HepG2 (cell line): ENCODE data around the gene CAGE1. TPM values are rescaled to one million over a fixed set of nuclear protein-coding genes. Genes with fewer than 3 reads are reported as not detected.

Experiments
- GATA4 ChIP-seq: sonication (generic); IDR thresholded peaks from 2 replicates; pipeline ENCODE4 v1.6.1; 2016; ENCODE audit warnings: antibody characterized with exemption, low read depth, borderline replicate concordance
- MAZ ChIP-seq, 2 experiments: sonication (generic) in 1 of 2; formaldehyde crosslinking in 1 of 2; IDR thresholded peaks; 2 replicates each; pipeline versions ENCODE4 v1.5.0 to v1.6.1; 2012 to 2020; ENCODE audit warnings: low read depth in 2 of 2, mild to moderate bottlenecking in 2 of 2, borderline replicate concordance in 1 of 2, improper control_type of control experiment in 1 of 2, low read length in 1 of 2, missing genetic modification reagents in 1 of 2, moderate library complexity in 1 of 2
- NR3C1 ChIP-seq: sonication (generic); formaldehyde crosslinking; IDR thresholded peaks from 2 replicates; pipeline ENCODE4 v1.4.0; 2020; ENCODE audit warnings: missing genetic modification reagents
- RBFOX2 ChIP-seq: fragments of 200-400 bp; formaldehyde crosslinking; IDR thresholded peaks from 2 replicates; pipeline ENCODE4 v1.6.1; 2017; ENCODE audit warnings: low read depth, mild to moderate bottlenecking, low read length
- RXRB ChIP-seq: IDR thresholded peaks from 2 replicates; pipeline ENCODE4 v1.6.1; 2016; ENCODE audit warnings: borderline replicate concordance, missing genetic modification reagents, missing compliant biosample characterization
- TAF15 ChIP-seq: fragments of 200-400 bp; formaldehyde crosslinking; IDR thresholded peaks from one replicate; pipeline ENCODE4 v1.6.1; 2018; ENCODE audit warnings: mild to moderate bottlenecking, low read depth, low read length; ENCODE audit not compliant: poor library complexity, severe bottlenecking
- WIZ ChIP-seq: sonication (generic); formaldehyde crosslinking; IDR thresholded peaks from 2 replicates; pipeline ENCODE4 v1.5.1; 2020; ENCODE audit warnings: mild to moderate bottlenecking, missing genetic modification reagents
- ZNF207 ChIP-seq: fragments of 450-650 bp; IDR thresholded peaks from 2 replicates; pipeline ENCODE4 v1.6.1; 2016; ENCODE audit warnings: antibody characterized with exemption, borderline replicate concordance
- ZNF232 ChIP-seq: sonication (generic); formaldehyde crosslinking; IDR thresholded peaks from 2 replicates; pipeline ENCODE4 v1.4.0; 2020; ENCODE audit warnings: missing genetic modification reagents, borderline replicate concordance
- ZNF333 ChIP-seq: sonication (generic); formaldehyde crosslinking; IDR thresholded peaks from 2 replicates; pipeline ENCODE4 v1.4.0; 2020; ENCODE audit warnings: mild to moderate bottlenecking, missing genetic modification reagents, borderline replicate concordance
- ZNF563 ChIP-seq: sonication (generic); formaldehyde crosslinking; IDR thresholded peaks from 2 replicates; pipeline ENCODE4 v1.8.0; 2022; ENCODE audit warnings: mild to moderate bottlenecking, moderate library complexity, missing genetic modification reagents
- ZNF572 ChIP-seq: sonication (generic); formaldehyde crosslinking; IDR thresholded peaks from 2 replicates; pipeline ENCODE4 v1.5.1; 2020; ENCODE audit warnings: mild to moderate bottlenecking, missing genetic modification reagents
- polyA plus RNA-seq, 8 experiments: library from polyadenylated mRNA; depleted of rRNA in 3 of 8; stranded (reverse) in 7 of 8; unstranded in 1 of 8; fragments of >200 nt; fragmentation: Illumina TruSeq in 4 of 8; extraction: Trizol in 4 of 8; gene quantifications; 2 replicates each; pipeline versions ENCODE4 v1.2.1 to v1.2.3, GENCODE V29; 2011 to 2016; ENCODE audit warnings: low read depth in 4 of 8, missing spikeins in 1 of 8, mixed read lengths in 1 of 8; ENCODE audit not compliant: insufficient read depth in 1 of 8
- total RNA-seq, 5 experiments: library from RNA; depleted of rRNA; stranded (reverse); fragments of >200 nt; fragmentation: Illumina TruSeq; extraction: Trizol; gene quantifications; 2 replicates each; pipeline ENCODE4 v1.2.3, GENCODE V29; 2016; ENCODE audit warnings: low read depth in 1 of 5
- TF ChIP-seq, protein P1 (sequence below): sonication (generic); formaldehyde crosslinking; IDR thresholded peaks from 2 replicates; pipeline ENCODE4 v1.5.1; 2020; ENCODE audit warnings: missing genetic modification reagents, mild to moderate bottlenecking, borderline replicate concordance
- TF ChIP-seq, protein P2 (sequence below): sonication (generic); formaldehyde crosslinking; IDR thresholded peaks from 2 replicates; pipeline ENCODE4 v1.8.0; 2022; ENCODE audit warnings: low read depth, missing genetic modification reagents
- TF ChIP-seq, protein P3 (sequence below): sonication (generic); formaldehyde crosslinking; IDR thresholded peaks from 2 replicates; pipeline ENCODE4 v1.9.0; 2022; ENCODE audit warnings: low read depth, missing genetic modification reagents
- TF ChIP-seq, protein P4 (sequence below): IDR thresholded peaks from 2 replicates; pipeline ENCODE4 v1.6.1; 2016
- TF ChIP-seq, protein P5 (sequence below): sonication (generic); formaldehyde crosslinking; IDR thresholded peaks from 2 replicates; pipeline ENCODE4 v1.5.0; 2020; ENCODE audit warnings: missing genetic modification reagents, mild to moderate bottlenecking, borderline replicate concordance
- TF ChIP-seq, protein P6 (sequence below): sonication (generic); formaldehyde crosslinking; conservative IDR thresholded peaks from 2 replicates; pipeline ENCODE4 v1.8.0; 2022; ENCODE audit warnings: low read depth, missing genetic modification reagents

The CAGE1 gene
- total and polyA plus RNA-seq, 2 of the 13 experiments (the other 11 are each of a cell fraction or from before 2014, with no cell fraction given): 0.03 to 0.15 TPM

DNA sequence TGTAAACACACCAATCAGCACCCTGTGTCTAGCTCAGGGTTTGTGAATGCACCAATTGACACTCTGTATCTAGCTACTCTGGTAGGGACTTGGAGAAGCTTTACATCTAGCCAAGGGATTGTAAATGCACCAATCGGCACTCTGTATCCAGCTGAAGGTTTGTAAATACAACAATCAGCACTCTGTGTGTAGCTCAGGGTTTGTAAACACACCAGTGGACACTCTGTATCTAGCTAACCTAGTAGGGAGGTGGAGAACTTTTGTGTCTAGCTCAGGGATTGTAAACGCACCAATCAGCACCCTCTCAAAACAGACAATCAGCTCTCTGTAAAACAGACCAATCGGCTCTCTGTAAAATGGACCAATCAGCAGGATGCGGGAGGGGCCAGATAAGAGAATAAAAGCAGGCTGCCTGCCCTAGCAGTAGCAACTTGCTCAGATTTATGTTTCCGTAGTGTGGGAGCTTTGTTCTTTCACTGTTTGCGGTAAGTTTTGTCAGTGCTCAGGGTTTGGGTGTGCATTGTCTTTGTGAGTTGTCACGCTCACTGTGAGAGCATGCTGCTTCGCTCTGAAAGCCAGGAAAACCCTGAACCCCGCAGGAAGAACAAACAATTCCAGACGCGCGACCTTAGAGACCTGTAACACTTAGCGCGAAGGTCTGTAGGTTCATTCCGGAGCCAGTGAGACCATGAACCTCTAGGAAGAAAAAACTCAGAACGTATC lies 37.1 kb upstream of the CAGE1 start (continued):
- TF ChIP-seq, protein P1, sequence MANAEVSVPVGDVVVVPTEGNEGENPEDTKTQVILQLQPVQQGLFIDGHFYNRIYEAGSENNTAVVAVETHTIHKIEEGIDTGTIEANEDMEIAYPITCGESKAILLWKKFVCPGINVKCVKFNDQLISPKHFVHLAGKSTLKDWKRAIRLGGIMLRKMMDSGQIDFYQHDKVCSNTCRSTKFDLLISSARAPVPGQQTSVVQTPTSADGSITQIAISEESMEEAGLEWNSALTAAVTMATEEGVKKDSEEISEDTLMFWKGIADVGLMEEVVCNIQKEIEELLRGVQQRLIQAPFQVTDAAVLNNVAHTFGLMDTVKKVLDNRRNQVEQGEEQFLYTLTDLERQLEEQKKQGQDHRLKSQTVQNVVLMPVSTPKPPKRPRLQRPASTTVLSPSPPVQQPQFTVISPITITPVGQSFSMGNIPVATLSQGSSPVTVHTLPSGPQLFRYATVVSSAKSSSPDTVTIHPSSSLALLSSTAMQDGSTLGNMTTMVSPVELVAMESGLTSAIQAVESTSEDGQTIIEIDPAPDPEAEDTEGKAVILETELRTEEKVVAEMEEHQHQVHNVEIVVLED (CRISPR knock-in tag): no peak
- TF ChIP-seq MAZ (IDR thresholded peaks at IDR 0.05; ENCODE audit: borderline replicate concordance, low read depth, low read length): no peak
- no peak for TF ChIP-seq MAZ (CRISPR knock-in tag; IDR thresholded peaks at IDR 0.05; ENCODE audit: low read depth)
- TF ChIP-seq ZNF333: no peak
- TF ChIP-seq NR3C1: no peak
- TF ChIP-seq ZNF563 (CRISPR knock-in tag): no peak
- TF ChIP-seq, protein P2, sequence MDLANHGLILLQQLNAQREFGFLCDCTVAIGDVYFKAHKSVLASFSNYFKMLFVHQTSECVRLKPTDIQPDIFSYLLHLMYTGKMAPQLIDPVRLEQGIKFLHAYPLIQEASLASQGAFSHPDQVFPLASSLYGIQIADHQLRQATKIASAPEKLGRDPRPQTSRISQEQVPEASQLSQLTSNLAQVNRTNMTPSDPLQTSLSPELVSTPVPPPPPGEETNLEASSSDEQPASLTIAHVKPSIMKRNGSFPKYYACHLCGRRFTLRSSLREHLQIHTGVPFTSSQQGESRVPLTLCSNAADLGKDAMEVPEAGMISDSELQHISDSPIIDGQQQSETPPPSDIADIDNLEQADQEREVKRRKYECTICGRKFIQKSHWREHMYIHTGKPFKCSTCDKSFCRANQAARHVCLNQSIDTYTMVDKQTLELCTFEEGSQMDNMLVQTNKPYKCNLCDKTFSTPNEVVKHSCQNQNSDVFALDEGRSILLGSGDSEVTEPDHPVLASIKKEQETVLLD (CRISPR knock-in tag): no peak
- TF ChIP-seq, protein P3, sequence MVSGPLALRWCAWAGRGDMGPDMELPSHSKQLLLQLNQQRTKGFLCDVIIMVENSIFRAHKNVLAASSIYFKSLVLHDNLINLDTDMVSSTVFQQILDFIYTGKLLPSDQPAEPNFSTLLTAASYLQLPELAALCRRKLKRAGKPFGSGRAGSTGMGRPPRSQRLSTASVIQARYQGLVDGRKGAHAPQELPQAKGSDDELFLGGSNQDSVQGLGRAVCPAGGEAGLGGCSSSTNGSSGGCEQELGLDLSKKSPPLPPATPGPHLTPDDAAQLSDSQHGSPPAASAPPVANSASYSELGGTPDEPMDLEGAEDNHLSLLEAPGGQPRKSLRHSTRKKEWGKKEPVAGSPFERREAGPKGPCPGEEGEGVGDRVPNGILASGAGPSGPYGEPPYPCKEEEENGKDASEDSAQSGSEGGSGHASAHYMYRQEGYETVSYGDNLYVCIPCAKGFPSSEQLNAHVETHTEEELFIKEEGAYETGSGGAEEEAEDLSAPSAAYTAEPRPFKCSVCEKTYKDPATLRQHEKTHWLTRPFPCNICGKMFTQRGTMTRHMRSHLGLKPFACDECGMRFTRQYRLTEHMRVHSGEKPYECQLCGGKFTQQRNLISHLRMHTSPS (CRISPR knock-in tag): no peak
- TF ChIP-seq, protein P4, sequence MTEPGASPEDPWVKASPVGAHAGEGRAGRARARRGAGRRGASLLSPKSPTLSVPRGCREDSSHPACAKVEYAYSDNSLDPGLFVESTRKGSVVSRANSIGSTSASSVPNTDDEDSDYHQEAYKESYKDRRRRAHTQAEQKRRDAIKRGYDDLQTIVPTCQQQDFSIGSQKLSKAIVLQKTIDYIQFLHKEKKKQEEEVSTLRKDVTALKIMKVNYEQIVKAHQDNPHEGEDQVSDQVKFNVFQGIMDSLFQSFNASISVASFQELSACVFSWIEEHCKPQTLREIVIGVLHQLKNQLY (CRISPR knock-in tag): no peak; the same call in 1 of the 2 replicates
- TF ChIP-seq, protein P5, sequence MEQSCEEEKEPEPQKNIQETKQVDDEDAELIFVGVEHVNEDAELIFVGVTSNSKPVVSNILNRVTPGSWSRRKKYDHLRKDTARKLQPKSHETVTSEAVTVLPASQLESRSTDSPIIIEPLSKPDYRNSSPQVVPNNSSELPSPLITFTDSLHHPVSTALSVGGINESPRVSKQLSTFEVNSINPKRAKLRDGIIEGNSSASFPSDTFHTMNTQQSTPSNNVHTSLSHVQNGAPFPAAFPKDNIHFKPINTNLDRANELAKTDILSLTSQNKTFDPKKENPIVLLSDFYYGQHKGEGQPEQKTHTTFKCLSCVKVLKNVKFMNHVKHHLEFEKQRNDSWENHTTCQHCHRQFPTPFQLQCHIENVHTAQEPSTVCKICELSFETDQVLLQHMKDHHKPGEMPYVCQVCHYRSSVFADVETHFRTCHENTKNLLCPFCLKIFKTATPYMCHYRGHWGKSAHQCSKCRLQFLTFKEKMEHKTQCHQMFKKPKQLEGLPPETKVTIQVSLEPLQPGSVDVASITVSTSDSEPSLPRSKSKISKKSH (CRISPR knock-in tag): no peak
- TF ChIP-seq, protein P6, sequence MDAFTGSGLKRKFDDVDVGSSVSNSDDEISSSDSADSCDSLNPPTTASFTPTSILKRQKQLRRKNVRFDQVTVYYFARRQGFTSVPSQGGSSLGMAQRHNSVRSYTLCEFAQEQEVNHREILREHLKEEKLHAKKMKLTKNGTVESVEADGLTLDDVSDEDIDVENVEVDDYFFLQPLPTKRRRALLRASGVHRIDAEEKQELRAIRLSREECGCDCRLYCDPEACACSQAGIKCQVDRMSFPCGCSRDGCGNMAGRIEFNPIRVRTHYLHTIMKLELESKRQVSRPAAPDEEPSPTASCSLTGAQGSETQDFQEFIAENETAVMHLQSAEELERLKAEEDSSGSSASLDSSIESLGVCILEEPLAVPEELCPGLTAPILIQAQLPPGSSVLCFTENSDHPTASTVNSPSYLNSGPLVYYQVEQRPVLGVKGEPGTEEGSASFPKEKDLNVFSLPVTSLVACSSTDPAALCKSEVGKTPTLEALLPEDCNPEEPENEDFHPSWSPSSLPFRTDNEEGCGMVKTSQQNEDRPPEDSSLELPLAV (CRISPR knock-in tag): no peak
- TF ChIP-seq GATA4: peak; percentile 68; the same call in 1 of the 2 replicates
- no peak for TF ChIP-seq TAF15
- TF ChIP-seq WIZ: no peak
- peak; percentile 70 for TF ChIP-seq RXRB (CRISPR knock-in tag)
- peak; percentile 26; the same call in 1 of the 2 replicates for TF ChIP-seq ZNF232
- no peak for TF ChIP-seq ZNF572 (CRISPR knock-in tag)
- no peak for TF ChIP-seq ZNF207
- TF ChIP-seq RBFOX2: peak; percentile 46; the same call in 1 of the 2 replicates
